Measurements from ENCODE around the gene C10orf71.

Gene C10orf71

GRCh38 chr10:49293208-49293603 is 5.8 kb upstream of the C10orf71 start:
- no peak for TF ChIP-seq CTCF (conservative IDR thresholded peaks at IDR 0.05)
- H3K27ac ChIP-seq, result peak overlapping the region; percentile 53; the same call in 1 of the 2 replicates

- TF ChIP-seq CTCF (conservative IDR thresholded peaks at IDR 0.05), result no peak
- H3K27ac ChIP-seq, result no peak overlapping the region
Observed at GRCh38 chr10:49294731-49295130, 4.2 kb upstream of the C10orf71 start.

GRCh38 chr10:49295297-49295696 is 3.7 kb upstream of the C10orf71 start:
- TF ChIP-seq CTCF (conservative IDR thresholded peaks at IDR 0.05), result no peak
- H3K27ac ChIP-seq, result no peak overlapping the region

GRCh38 chr10:49296382-49296781 is 2.6 kb upstream of the C10orf71 start:
- TF ChIP-seq CTCF (conservative IDR thresholded peaks at IDR 0.05), result no peak
- H3K27ac ChIP-seq, result no peak overlapping the region

- H3K27ac ChIP-seq, result no peak overlapping the region
- TF ChIP-seq CTCF (conservative IDR thresholded peaks at IDR 0.05), result no peak
Observed at GRCh38 chr10:49296836-49297235, 2.1 kb upstream of the C10orf71 start.

GRCh38 chr10:49297818-49298670 is 926 bp upstream of the C10orf71 start:
- no peak for TF ChIP-seq CTCF (conservative IDR thresholded peaks at IDR 0.05)
- no peak overlapping the region for H3K27ac ChIP-seq

- H3K27ac ChIP-seq, result no peak overlapping the region
- TF ChIP-seq CTCF (conservative IDR thresholded peaks at IDR 0.05), result no peak
Observed at GRCh38 chr10:49298671-49298982, 343 bp upstream of the C10orf71 start.
